ENCODE measurements around the gene NFYA. TPM values are rescaled to one million over a fixed set of nuclear protein-coding genes. Genes with fewer than 3 reads are reported as not detected.
"Not testable (repeated sequence)": the region's sequence is repeated elsewhere in the genome, so short reads cannot be mapped to it uniquely, and the experiment has no call there.

Gene NFYA
- total RNA-seq, 3 donors from 2014 or later (not counting 1 experiment from before 2014, with no cell fraction given) = 27.5 to 33.1 (median 33.0) TPM

DNA sequence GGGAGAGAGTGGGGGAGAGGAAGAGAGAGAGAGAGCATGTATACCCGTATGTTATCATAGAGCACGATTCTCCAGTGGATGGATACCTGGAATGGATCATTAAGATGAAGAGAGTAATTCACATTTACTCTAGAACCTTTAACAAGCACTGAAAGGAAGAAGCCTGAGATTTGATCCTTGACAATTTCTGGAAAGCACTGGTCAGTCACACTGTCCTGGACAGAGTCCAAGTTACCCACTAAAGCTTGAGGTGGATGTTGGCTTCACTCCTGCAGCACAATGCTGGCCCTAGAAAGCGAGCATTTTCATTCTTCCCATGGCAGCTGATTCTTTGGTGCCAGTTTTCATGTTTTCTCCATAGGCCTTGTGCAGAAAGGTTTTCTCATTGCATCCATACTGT, 25.6 kb downstream of the NFYA start:
- H3K27me3 ChIP-seq (ENCODE audit: control insufficient read depth, insufficient read depth, low read length) = no peaks in the 10 kb centered on the region
- no peaks in the 10 kb centered on the region for H3K4me1 ChIP-seq (ENCODE audit: control insufficient read depth, insufficient read depth, low read length)
- no peak overlapping the region for H3K4me3 Mint-ChIP-seq
- no peak for DNase-seq
- peaks cover 66% of the 10 kb centered on the region for H3K36me3 ChIP-seq (ENCODE audit: control insufficient read depth, insufficient read depth, low read length)
- intact Hi-C loops (cut with micrococcal nuclease) = no loop called here
- WGBS (ENCODE audit: insufficient coverage) = 87% methylated on average over 3 of the region's 3 CpGs
- no peak for ATAC-seq
- no peaks in the 10 kb centered on the region for H3K9me3 ChIP-seq (ENCODE audit: control insufficient read depth, insufficient read depth, low read length)
- TF ChIP-seq, protein P1, sequence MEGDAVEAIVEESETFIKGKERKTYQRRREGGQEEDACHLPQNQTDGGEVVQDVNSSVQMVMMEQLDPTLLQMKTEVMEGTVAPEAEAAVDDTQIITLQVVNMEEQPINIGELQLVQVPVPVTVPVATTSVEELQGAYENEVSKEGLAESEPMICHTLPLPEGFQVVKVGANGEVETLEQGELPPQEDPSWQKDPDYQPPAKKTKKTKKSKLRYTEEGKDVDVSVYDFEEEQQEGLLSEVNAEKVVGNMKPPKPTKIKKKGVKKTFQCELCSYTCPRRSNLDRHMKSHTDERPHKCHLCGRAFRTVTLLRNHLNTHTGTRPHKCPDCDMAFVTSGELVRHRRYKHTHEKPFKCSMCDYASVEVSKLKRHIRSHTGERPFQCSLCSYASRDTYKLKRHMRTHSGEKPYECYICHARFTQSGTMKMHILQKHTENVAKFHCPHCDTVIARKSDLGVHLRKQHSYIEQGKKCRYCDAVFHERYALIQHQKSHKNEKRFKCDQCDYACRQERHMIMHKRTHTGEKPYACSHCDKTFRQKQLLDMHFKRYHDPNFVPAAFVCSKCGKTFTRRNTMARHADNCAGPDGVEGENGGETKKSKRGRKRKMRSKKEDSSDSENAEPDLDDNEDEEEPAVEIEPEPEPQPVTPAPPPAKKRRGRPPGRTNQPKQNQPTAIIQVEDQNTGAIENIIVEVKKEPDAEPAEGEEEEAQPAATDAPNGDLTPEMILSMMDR (IDR thresholded peaks at IDR 0.05) = no peak
- no peak overlapping the region for H3K27ac ChIP-seq (ENCODE audit: low read length)
- no peaks in the 10 kb centered on the region for H3K9me3 Mint-ChIP-seq
- no peak overlapping the region for H3K4me3 ChIP-seq (ENCODE audit: low read length)
- no peaks in the 10 kb centered on the region for H3K27me3 Mint-ChIP-seq (ENCODE audit: low read depth in 2 of 2)
- H3K36me3 Mint-ChIP-seq = peaks cover 44% of the 10 kb centered on the region
- H3K27ac Mint-ChIP-seq = peak overlapping the region in 1 of 2 donors; percentile 52
- H3K4me1 Mint-ChIP-seq = peaks cover 5 to 15% of the 10 kb centered on the region in 2 donors

DNA sequence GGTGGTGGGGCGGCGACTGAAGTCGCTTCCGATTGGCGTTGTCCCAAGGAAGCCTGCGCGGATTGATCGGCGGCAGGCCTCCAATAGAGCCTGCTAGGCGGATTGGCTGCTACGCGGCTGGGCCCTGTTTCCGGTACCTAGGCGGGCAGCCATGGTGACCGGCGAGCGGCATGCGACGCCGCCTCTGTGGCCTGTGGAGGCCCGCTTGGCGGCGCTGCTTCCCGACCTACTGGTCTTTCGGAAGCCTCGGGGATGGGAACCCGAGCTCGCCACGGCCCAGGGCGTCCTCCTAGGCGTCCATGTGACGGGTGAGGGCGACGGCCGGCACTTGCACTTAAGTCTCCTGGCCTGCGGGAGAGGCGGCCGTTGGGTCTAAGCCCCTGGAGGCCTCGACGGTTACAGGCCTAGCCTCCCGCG, 28.1 kb downstream of the NFYA start:
- no peaks in the 10 kb centered on the region for H3K9me3 Mint-ChIP-seq
- Histone ChIP-seq H3K9me3 (ENCODE audit: control insufficient read depth, insufficient read depth, low read length) (no peaks in the 10 kb centered on the region), H3K4me3 (ENCODE audit: low read length) (no peak overlapping the region), H3K4me1 (ENCODE audit: control insufficient read depth, insufficient read depth, low read length) (no peaks in the 10 kb centered on the region), H3K27me3 (ENCODE audit: control insufficient read depth, insufficient read depth, low read length) (no peaks in the 10 kb centered on the region), H3K27ac (ENCODE audit: low read length) (no peak overlapping the region), H3K36me3 (ENCODE audit: control insufficient read depth, insufficient read depth, low read length) (peaks cover 44% of the 10 kb centered on the region)
- H3K4me3 Mint-ChIP-seq = no peak overlapping the region
- H3K36me3 Mint-ChIP-seq = peaks cover 32% of the 10 kb centered on the region
- TF ChIP-seq, protein P1 (IDR thresholded peaks at IDR 0.05) = no peak
- H3K27me3 Mint-ChIP-seq (ENCODE audit: low read depth in 2 of 2) = no peaks in the 10 kb centered on the region
- no peak overlapping the region for H3K27ac Mint-ChIP-seq
- DNase-seq (no peak), ATAC-seq (peak in 1 of 3 donors; percentile 91)
- WGBS (ENCODE audit: insufficient coverage) = 98% methylated on average over 42 of the region's 42 CpGs
- peaks cover 5 to 15% of the 10 kb centered on the region in 2 donors for H3K4me1 Mint-ChIP-seq
- intact Hi-C loops (cut with micrococcal nuclease) = no loop called here

- Histone ChIP-seq H3K4me3 (ENCODE audit: low read length) (no peak overlapping the region), H3K4me1 (ENCODE audit: control insufficient read depth, insufficient read depth, low read length) (no peaks in the 10 kb centered on the region), H3K9me3 (ENCODE audit: control insufficient read depth, insufficient read depth, low read length) (no peaks in the 10 kb centered on the region), H3K36me3 (ENCODE audit: control insufficient read depth, insufficient read depth, low read length) (peaks cover 17% of the 10 kb centered on the region), H3K27me3 (ENCODE audit: control insufficient read depth, insufficient read depth, low read length) (no peaks in the 10 kb centered on the region), H3K27ac (ENCODE audit: low read length) (no peak overlapping the region)
- Mint-ChIP-seq H3K27ac (no peak overlapping the region), H3K9me3 (no peaks in the 10 kb centered on the region), H3K27me3 (ENCODE audit: low read depth in 2 of 2) (no peaks in the 10 kb centered on the region), H3K4me1 (peaks cover 5 to 6% of the 10 kb centered on the region in 2 donors), H3K4me3 (no peak overlapping the region), H3K36me3 (peaks cover 6% of the 10 kb centered on the region)
- ATAC-seq (no peak), DNase-seq (no peak)
- 90% methylated on average over 3 of the region's 3 CpGs for WGBS (ENCODE audit: insufficient coverage)
- TF ChIP-seq, protein P1 (IDR thresholded peaks at IDR 0.05) = no peak
- intact Hi-C loops (cut with micrococcal nuclease) = no loop called here
Observed at GRCh38 chr6:41103847-41104246, 31.1 kb downstream of the NFYA start.

- Mint-ChIP-seq H3K27me3 (ENCODE audit: low read depth in 2 of 2) (no peaks in the 10 kb centered on the region), H3K36me3 (no peaks in the 10 kb centered on the region), H3K27ac (no peak overlapping the region), H3K9me3 (no peaks in the 10 kb centered on the region), H3K4me3 (no peak overlapping the region), H3K4me1 (no peaks in the 10 kb centered on the region)
- Histone ChIP-seq H3K27ac (ENCODE audit: low read length) (no peak overlapping the region), H3K4me1 (ENCODE audit: control insufficient read depth, insufficient read depth, low read length) (no peaks in the 10 kb centered on the region), H3K27me3 (ENCODE audit: control insufficient read depth, insufficient read depth, low read length) (no peaks in the 10 kb centered on the region), H3K36me3 (ENCODE audit: control insufficient read depth, insufficient read depth, low read length) (no peaks in the 10 kb centered on the region), H3K9me3 (ENCODE audit: control insufficient read depth, insufficient read depth, low read length) (no peaks in the 10 kb centered on the region), H3K4me3 (ENCODE audit: low read length) (no peak overlapping the region)
- TF ChIP-seq, protein P1 (IDR thresholded peaks at IDR 0.05) = no peak
- WGBS (ENCODE audit: insufficient coverage) = 98% methylated on average over 3 of the region's 3 CpGs
- intact Hi-C loops (cut with micrococcal nuclease) = no loop called here
- no peak for DNase-seq
- ATAC-seq = no peak
Observed at GRCh38 chr6:41111017-41111416, 38.2 kb downstream of the NFYA start.

GRCh38 chr6:41115027-41115426, 42.3 kb downstream of the NFYA start:
- 100% methylated on average over 2 of the region's 2 CpGs for WGBS (ENCODE audit: insufficient coverage)
- H3K4me3 ChIP-seq (ENCODE audit: low read length); H3K27me3 ChIP-seq (ENCODE audit: control insufficient read depth, insufficient read depth, low read length); H3K36me3 ChIP-seq (ENCODE audit: control insufficient read depth, insufficient read depth, low read length); H3K4me1 Mint-ChIP-seq; H3K27ac ChIP-seq (ENCODE audit: low read length); H3K9me3 Mint-ChIP-seq; H3K4me1 ChIP-seq (ENCODE audit: control insufficient read depth, insufficient read depth, low read length); H3K36me3 Mint-ChIP-seq; H3K9me3 ChIP-seq (ENCODE audit: control insufficient read depth, insufficient read depth, low read length); H3K27me3 Mint-ChIP-seq (ENCODE audit: low read depth in 2 of 2); H3K4me3 Mint-ChIP-seq; DNase-seq; ATAC-seq; intact Hi-C loops (cut with micrococcal nuclease); H3K27ac Mint-ChIP-seq: not testable (repeated sequence)

All from natural killer cell (primary cell).